ENCODE data around the gene TBC1D22A.

Gene TBC1D22A

GRCh38 chr22:46788441-46789172, 26.2 kb downstream of the TBC1D22A start:
- no peak for TF ChIP-seq CTCF (IDR thresholded peaks at IDR 0.05; ENCODE audit: control extremely low read depth, extremely low read depth, low read depth, missing control alignments)
- ChIA-PET CTCF (interaction anchor here (1.0 to 2.3 kb wide), 4 partner anchors 10 to 30 kb away, joined by 3 to 10 read pairs (median 7); no protein-coding TSS in a partner anchor), POLR2A (no interaction called here)
- DNase-seq (ENCODE audit: extremely low spot score) = peak; percentile 73

- POLR2A ChIA-PET = no interaction called here
- TF ChIP-seq CTCF (IDR thresholded peaks at IDR 0.05; ENCODE audit: control extremely low read depth, extremely low read depth, low read depth, missing control alignments) = no peak
- no peak for DNase-seq (ENCODE audit: extremely low spot score)
- CTCF ChIA-PET = interaction anchor here (1.6 to 1.9 kb wide), 2 partner anchors 9 to 15 kb away, joined by 6 to 7 read pairs; no protein-coding TSS in a partner anchor
Measured at GRCh38 chr22:46789992-46790391, 27.5 kb downstream of the TBC1D22A start.

GRCh38 chr22:46791201-46791731, 28.8 kb downstream of the TBC1D22A start:
- CTCF ChIA-PET = interaction anchor here (1.0 to 1.9 kb wide), 4 partner anchors 10 to 33 kb away, joined by 3 to 11 read pairs (median 6); no protein-coding TSS in a partner anchor
- TF ChIP-seq CTCF (IDR thresholded peaks at IDR 0.05; ENCODE audit: control extremely low read depth, extremely low read depth, low read depth, missing control alignments) = no peak
- no peak for DNase-seq (ENCODE audit: extremely low spot score)
- POLR2A ChIA-PET = no interaction called here

- no peak for DNase-seq (ENCODE audit: extremely low spot score)
- ChIA-PET POLR2A (no interaction called here), CTCF (interaction anchor here (1.1 to 3.5 kb wide), 5 partner anchors 11 to 34 kb away, joined by 5 to 32 read pairs (median 7); no protein-coding TSS in a partner anchor)
- no peak for TF ChIP-seq CTCF (IDR thresholded peaks at IDR 0.05; ENCODE audit: control extremely low read depth, extremely low read depth, low read depth, missing control alignments)
Measured at GRCh38 chr22:46792061-46792796, 29.8 kb downstream of the TBC1D22A start.

GRCh38 chr22:46792841-46793261, 30.4 kb downstream of the TBC1D22A start:
- DNase-seq (ENCODE audit: extremely low spot score) = no peak
- no peak for TF ChIP-seq CTCF (IDR thresholded peaks at IDR 0.05; ENCODE audit: control extremely low read depth, extremely low read depth, low read depth, missing control alignments)
- ChIA-PET CTCF (interaction anchor here (1.0 to 4.1 kb wide), 6 partner anchors 11 to 229 kb away, joined by 3 to 32 read pairs (median 8); no protein-coding TSS in a partner anchor), POLR2A (no interaction called here)

- no peak for DNase-seq (ENCODE audit: extremely low spot score)
- ChIA-PET POLR2A (no interaction called here), CTCF (interaction anchor here (1.0 to 4.1 kb wide), 5 partner anchors 10 to 230 kb away, joined by 3 to 32 read pairs (median 10); no protein-coding TSS in a partner anchor)
- no peak for TF ChIP-seq CTCF (IDR thresholded peaks at IDR 0.05; ENCODE audit: control extremely low read depth, extremely low read depth, low read depth, missing control alignments)
Measured at GRCh38 chr22:46793497-46793896, 31.0 kb downstream of the TBC1D22A start.
